SK-N-SH treated with all-trans-retinoic acid at 6 μM for 48 hours (cell line): ENCODE measurements around the gene MYBL2.
"Not testable (repeated sequence)": the region's sequence is repeated elsewhere in the genome, so short reads cannot be mapped to it uniquely, and the experiment has no call there.

ENCODE experiments used
- ATAC-seq: fragments of 200-7000 bp; cut with Tn5 transposase; 3 replicates; pipeline ENCODE4 v1.9.1; 2020; ENCODE audit warnings: mild to moderate bottlenecking, moderate library complexity
- ARNTL ChIP-seq: fragments of 450-650 bp; formaldehyde crosslinking; IDR thresholded peaks from 2 replicates; pipeline ENCODE4 v1.5.0; 2020; ENCODE audit warnings: low read depth, mild to moderate bottlenecking, moderate library complexity, borderline replicate concordance
- BACH2 ChIP-seq: fragments of 250-450 bp; sonication (Bioruptor Pico); IDR thresholded peaks from 2 replicates; pipeline ENCODE4 v1.9.0; 2021; ENCODE audit warnings: mild to moderate bottlenecking, borderline replicate concordance
- CREB5 ChIP-seq: fragments of 250-450 bp; sonication (Bioruptor Pico); IDR thresholded peaks from 2 replicates; pipeline ENCODE4 v1.5.1; 2020; ENCODE audit warnings: low read depth, mild to moderate bottlenecking, moderate library complexity
- CSDC2 ChIP-seq: fragments of 250-450 bp; sonication (Bioruptor Pico); IDR thresholded peaks from 2 replicates; pipeline ENCODE4 v1.5.0; 2020; ENCODE audit warnings: mild to moderate bottlenecking, moderate library complexity
- CSRNP3 ChIP-seq: fragments of 250-450 bp; sonication (Bioruptor Pico); IDR thresholded peaks from 2 replicates; pipeline ENCODE4 v1.5.1; 2021; ENCODE audit warnings: mild to moderate bottlenecking, moderate library complexity
- ESRRG ChIP-seq: fragments of 250-450 bp; sonication (Bioruptor Pico); IDR thresholded peaks from 2 replicates; pipeline ENCODE4 v1.6.1; 2021; ENCODE audit warnings: mild to moderate bottlenecking
- GLIS3 ChIP-seq: fragments of 250-450 bp; sonication (Bioruptor Pico); IDR thresholded peaks from 2 replicates; pipeline ENCODE4 v1.5.0; 2020; ENCODE audit warnings: mild to moderate bottlenecking, moderate library complexity
- ISL1 ChIP-seq: fragments of 250-450 bp; sonication (Bioruptor Pico); IDR thresholded peaks from 2 replicates; pipeline ENCODE4 v2.1.2; 2022; ENCODE audit warnings: mild to moderate bottlenecking, moderate library complexity
- OSR1 ChIP-seq: fragments of 250-450 bp; sonication (Bioruptor Pico); IDR thresholded peaks from 2 replicates; pipeline ENCODE4 v1.8.0; 2022; ENCODE audit warnings: moderate library complexity, mild to moderate bottlenecking, inconsistent platforms
- PATZ1 ChIP-seq: fragments of 250-450 bp; sonication (Bioruptor Pico); IDR thresholded peaks from 2 replicates; pipeline ENCODE4 v1.8.0; 2020; ENCODE audit warnings: mild to moderate bottlenecking, moderate library complexity, borderline replicate concordance
- POU6F1 ChIP-seq: fragments of 250-450 bp; sonication (Bioruptor Pico); IDR thresholded peaks from 2 replicates; pipeline ENCODE4 v1.8.0; 2021; ENCODE audit warnings: low read depth, mild to moderate bottlenecking, moderate library complexity, borderline replicate concordance
- PPARA ChIP-seq: fragments of 250-450 bp; sonication (Bioruptor Pico); IDR thresholded peaks from 2 replicates; pipeline ENCODE4 v1.5.0; 2020; ENCODE audit warnings: mild to moderate bottlenecking, borderline replicate concordance
- RARB ChIP-seq: fragments of 250-450 bp; sonication (Bioruptor Pico); IDR thresholded peaks from 2 replicates; pipeline ENCODE4 v1.8.0; 2021; ENCODE audit warnings: mild to moderate bottlenecking, moderate library complexity
- SNAI2 ChIP-seq: fragments of 250-450 bp; sonication (Bioruptor Pico); IDR thresholded peaks from 2 replicates; pipeline ENCODE4 v1.5.0; 2020; ENCODE audit warnings: mild to moderate bottlenecking, moderate library complexity
- TCF4 ChIP-seq: fragments of 250-450 bp; sonication (Bioruptor Pico); IDR thresholded peaks from 2 replicates; pipeline ENCODE4 v1.8.0; 2021; ENCODE audit warnings: mild to moderate bottlenecking, moderate library complexity, borderline replicate concordance
- TSHZ2 ChIP-seq: fragments of 250-450 bp; sonication (Bioruptor Pico); IDR thresholded peaks from 2 replicates; pipeline ENCODE4 v1.5.0; 2020; ENCODE audit warnings: mild to moderate bottlenecking, moderate library complexity
- ZC3H10 ChIP-seq: fragments of 250-450 bp; sonication (Bioruptor Pico); IDR thresholded peaks from 2 replicates; pipeline ENCODE4 v1.5.1; 2021; ENCODE audit warnings: mild to moderate bottlenecking, moderate library complexity
- ZFP3 ChIP-seq: fragments of 250-450 bp; sonication (Bioruptor Pico); IDR thresholded peaks from 2 replicates; pipeline ENCODE4 v1.5.0; 2020; ENCODE audit warnings: mild to moderate bottlenecking, moderate library complexity
- ZFP30 ChIP-seq: fragments of 450-650 bp; formaldehyde crosslinking; IDR thresholded peaks from 2 replicates; pipeline ENCODE4 v1.5.0; 2022; ENCODE audit warnings: mild to moderate bottlenecking, moderate library complexity
- ZNF565 ChIP-seq: fragments of 450-650 bp; formaldehyde crosslinking; conservative IDR thresholded peaks from 2 replicates; pipeline ENCODE4 v1.5.0; 2020; ENCODE audit warnings: low read depth, mild to moderate bottlenecking, moderate library complexity
- ZNF70 ChIP-seq: fragments of 450-650 bp; formaldehyde crosslinking; IDR thresholded peaks from 2 replicates; pipeline ENCODE4 v1.5.0; 2020; ENCODE audit warnings: mild to moderate bottlenecking, moderate library complexity
- ZNF8 ChIP-seq: fragments of 450-650 bp; formaldehyde crosslinking; IDR thresholded peaks from 2 replicates; pipeline ENCODE4 v1.5.0; 2020; ENCODE audit warnings: mild to moderate bottlenecking, moderate library complexity

Gene MYBL2

GRCh38 chr20:43655176-43655575, 11.7 kb upstream of the MYBL2 start:
- not testable (repeated sequence) for ATAC-seq

GRCh38 chr20:43655937-43656336, 11.0 kb upstream of the MYBL2 start:
- TF ChIP-seq ZFP3 (CRISPR knock-in tag) (no peak), CSRNP3 (CRISPR knock-in tag) (no peak), ISL1 (CRISPR knock-in tag) (no peak), TSHZ2 (CRISPR knock-in tag) (no peak), PATZ1 (CRISPR knock-in tag) (no peak), ZNF70 (CRISPR knock-in tag) (no peak), ZFP30 (CRISPR knock-in tag) (no peak)
- ATAC-seq: no peak

GRCh38 chr20:43658069-43658722, 8.7 kb upstream of the MYBL2 start:
- no peak; the same call in 2 of the 3 replicates for ATAC-seq
- no peak for TF ChIP-seq TCF4 (CRISPR knock-in tag)
- TF ChIP-seq ZNF8 (CRISPR knock-in tag): no peak
- TF ChIP-seq GLIS3 (CRISPR knock-in tag): no peak
- TF ChIP-seq ARNTL (CRISPR knock-in tag): no peak
- no peak for TF ChIP-seq PATZ1 (CRISPR knock-in tag)
- TF ChIP-seq SNAI2: no peak
- no peak for TF ChIP-seq RARB (CRISPR knock-in tag)
- no peak for TF ChIP-seq ZFP30 (CRISPR knock-in tag)
- TF ChIP-seq CREB5: no peak
- no peak for TF ChIP-seq ESRRG (CRISPR knock-in tag)
- no peak for TF ChIP-seq TSHZ2 (CRISPR knock-in tag)
- TF ChIP-seq CSDC2 (CRISPR knock-in tag): no peak
- no peak for TF ChIP-seq CSRNP3 (CRISPR knock-in tag)
- no peak for TF ChIP-seq ZC3H10 (CRISPR knock-in tag)
- no peak for TF ChIP-seq ZNF565 (CRISPR knock-in tag)
- no peak for TF ChIP-seq PPARA (CRISPR knock-in tag)
- no peak for TF ChIP-seq OSR1
- no peak for TF ChIP-seq ZFP3 (CRISPR knock-in tag)
- TF ChIP-seq BACH2 (CRISPR knock-in tag): no peak
- TF ChIP-seq POU6F1 (CRISPR knock-in tag): no peak
